SK-N-SH (cell line): ENCODE results near the gene ODAD2. TPM values are rescaled to one million over a fixed set of nuclear protein-coding genes. Genes with fewer than 3 reads are reported as not detected.

Experiments used
- CTCF ChIA-PET: fragments of 300-600, 350-600 bp; formaldehyde crosslinking; extraction: SDS; loops from one replicate; lab custom pipeline; 2021; lab: Yijun Ruan, JAX
- POLR2A ChIA-PET: fragments of 350-600 bp; sonication (Branson Sonifier 250); formaldehyde crosslinking; extraction: SDS; loops from one replicate; lab custom pipeline; 2020; ENCODE audit warnings: antibody characterized with exemption, inconsistent platforms; lab: Yijun Ruan, JAX
- DNase-seq: peaks from one replicate; pipeline ENCODE4 v3.0.0; 2012
- H2AFZ ChIP-seq: fragments of 200-600 bp; sonication (generic); 2 replicates; pipeline ENCODE4 v1.8.1; 2016; ENCODE audit warnings: antibody characterized with exemption, mild to moderate bottlenecking, low read depth
- H3F3A ChIP-seq: fragments of 200-600 bp; sonication (generic); replicated peaks from 2 replicates; pipeline ENCODE3; 2016; ENCODE audit warnings: antibody characterized with exemption, mild to moderate bottlenecking; ENCODE audit not compliant: insufficient read depth
- H3K27ac ChIP-seq, 2 experiments: fragments of 200-500 bp in 1 of 2; fragments of 200-600 bp in 1 of 2; sonication (Bioruptor generic) in 1 of 2; sonication (generic), shearing (Covaris generic) in 1 of 2; 2 replicates each; pipeline versions ENCODE4 v1.5.1 to v1.6.1; 2014 to 2016; ENCODE audit warnings: low read depth in 2 of 2, inconsistent platforms in 1 of 2, low read length in 1 of 2, mild to moderate bottlenecking in 1 of 2, mixed read lengths in 1 of 2
- H3K27me3 ChIP-seq: fragments of 200-600 bp; sonication (generic), shearing (Covaris generic); 2 replicates; pipeline ENCODE4 v1.6.1; 2016; ENCODE audit warnings: mixed run types; ENCODE audit not compliant: insufficient read depth
- H3K36me3 ChIP-seq, 2 experiments: fragments of 200-500 bp in 1 of 2; fragments of 200-600 bp in 1 of 2; sonication (Bioruptor generic) in 1 of 2; sonication (generic) in 1 of 2; replicated peaks in 1 of 2; 2 replicates each; pipeline versions ENCODE3 to v1.5.1; 2014 to 2016; ENCODE audit warnings: low read length in 1 of 2, mild to moderate bottlenecking in 1 of 2; ENCODE audit not compliant: insufficient read depth in 2 of 2, control insufficient read depth in 1 of 2
- H3K4me1 ChIP-seq, 2 experiments: fragments of 200-500 bp in 1 of 2; fragments of 200-600 bp in 1 of 2; sonication (Bioruptor generic) in 1 of 2; sonication (generic), shearing (Covaris generic) in 1 of 2; 2 replicates each; pipeline versions ENCODE4 v1.5.1 to v1.6.1; 2014 to 2016; ENCODE audit warnings: low read depth in 1 of 2, low read length in 1 of 2, mixed run types in 1 of 2; ENCODE audit not compliant: insufficient read depth in 2 of 2, control insufficient read depth in 1 of 2
- H3K4me2 ChIP-seq: fragments of 200-600 bp; sonication (generic), shearing (Covaris generic); 2 replicates; pipeline ENCODE4 v1.6.1; 2017; ENCODE audit warnings: mixed run types
- H3K4me3 ChIP-seq, 2 experiments: fragments of 200-500 bp in 1 of 2; fragments of 200-600 bp in 1 of 2; sonication (Bioruptor generic) in 1 of 2; sonication (generic), shearing (Covaris generic) in 1 of 2; 2 replicates each; pipeline versions ENCODE4 v1.5.1 to v1.8.1; 2014 to 2016; ENCODE audit warnings: low read depth in 2 of 2, inconsistent platforms in 1 of 2, low read length in 1 of 2, mild to moderate bottlenecking in 1 of 2, mixed read lengths in 1 of 2, moderate library complexity in 1 of 2
- H3K79me2 ChIP-seq: fragments of 200-600 bp; sonication (generic); 2 replicates; pipeline ENCODE4 v1.8.1; 2017; ENCODE audit warnings: mild to moderate bottlenecking; ENCODE audit not compliant: insufficient read depth
- H3K9ac ChIP-seq: fragments of 200-600 bp; sonication (generic); 2 replicates; pipeline ENCODE4 v1.6.1; 2017; ENCODE audit warnings: mixed run types
- H3K9me2 ChIP-seq: fragments of 200-600 bp; sonication (generic); 2 replicates; pipeline ENCODE4 v1.6.1; 2017; ENCODE audit warnings: mixed run types
- H3K9me3 ChIP-seq: fragments of 200-600 bp; sonication (generic); 2 replicates; pipeline ENCODE4 v1.6.1; 2017; ENCODE audit warnings: mixed run types, mild to moderate bottlenecking, moderate library complexity
- H4K20me1 ChIP-seq: fragments of 200-600 bp; sonication (generic); 2 replicates; pipeline ENCODE4 v1.6.1; 2017; ENCODE audit warnings: mild to moderate bottlenecking, mixed run types; ENCODE audit not compliant: insufficient read depth
- CTCF ChIP-seq: fragments of 200-600 bp; sonication (generic); IDR thresholded peaks from 2 replicates; pipeline ENCODE4 v1.6.1; 2017; ENCODE audit warnings: antibody characterized with exemption, mild to moderate bottlenecking, moderate library complexity
- EP300 ChIP-seq, 2 experiments: IDR thresholded peaks; 2 replicates each; pipeline versions ENCODE4 v1.4.0 to v1.6.1; 2012; ENCODE audit warnings: borderline replicate concordance in 1 of 2, low read depth in 1 of 2, low read length in 1 of 2
- FOXJ3 ChIP-seq: sonication (generic); formaldehyde crosslinking; IDR thresholded peaks from 2 replicates; pipeline ENCODE4 v1.5.1; 2020; ENCODE audit warnings: mild to moderate bottlenecking, missing genetic modification reagents
- MAX ChIP-seq: IDR thresholded peaks from 2 replicates; pipeline ENCODE4 v1.4.0; 2012; ENCODE audit warnings: low read depth
- NRF1 ChIP-seq: IDR thresholded peaks from 2 replicates; pipeline ENCODE4 v1.6.1; 2012; ENCODE audit warnings: low read depth, mild to moderate bottlenecking, low read length
- PBX3 ChIP-seq: IDR thresholded peaks from 2 replicates; pipeline ENCODE4; 2012
- RFX5 ChIP-seq: IDR thresholded peaks from 2 replicates; pipeline ENCODE4 v1.6.1; 2012; ENCODE audit warnings: mild to moderate bottlenecking, improper control_type of control experiment, low read length
- RXRA ChIP-seq: IDR thresholded peaks from 2 replicates; pipeline ENCODE4 v1.4.0; 2012; ENCODE audit warnings: low read depth, mild to moderate bottlenecking, borderline replicate concordance
- TCF12 ChIP-seq: IDR thresholded peaks from 2 replicates; pipeline ENCODE4 v1.4.0; 2012
- TEAD4 ChIP-seq: IDR thresholded peaks from 2 replicates; pipeline ENCODE4 v1.4.0; 2012; ENCODE audit warnings: mild to moderate bottlenecking, borderline replicate concordance; ENCODE audit not compliant: insufficient read depth
- WGBS: methylation state at CpG from one replicate; pipeline ENCODE4 v1.1.6; 2017; ENCODE audit warnings: low lambda C conversion rate; 5-methylcytosine and 5-hydroxymethylcytosine counted together
- polyA plus RNA-seq, 3 experiments: library from polyadenylated mRNA; depleted of rRNA; stranded (reverse); fragments of >200 nt; gene quantifications; 2 replicates each; pipeline ENCODE4 v1.2.3, GENCODE V29; 2012

The ODAD2 gene
- polyA plus RNA-seq, 1 of the 3 experiments (the other 2 are of a cell fraction) = not detected

- no peak overlapping the region for H3K4me3 ChIP-seq
- H3K27ac ChIP-seq = no peak overlapping the region
- no peaks in the 10 kb centered on the region for H3K9me2 ChIP-seq
- no peaks in the 10 kb centered on the region for H3K36me3 ChIP-seq
- ChIA-PET CTCF (interaction anchor here (1.0 to 1.6 kb wide), 3 partner anchors 14 to 385 kb away, joined by 3 read pairs; no protein-coding TSS in a partner anchor), POLR2A (no interaction called here)
- H3F3A ChIP-seq = no peaks in the 10 kb centered on the region
- no peak for DNase-seq
- H2AFZ ChIP-seq = no peak overlapping the region
- no peak overlapping the region for H3K9ac ChIP-seq
- H3K4me2 ChIP-seq = no peak overlapping the region
- H3K9me3 ChIP-seq = no peaks in the 10 kb centered on the region
- no peaks in the 10 kb centered on the region; the same call in 1 of the 2 replicates for H3K27me3 ChIP-seq
- TF ChIP-seq CTCF (peak; percentile 34; the same call in 1 of the 2 replicates), RFX5 (no peak), RXRA (no peak)
- 0% methylated on average over 1 of the region's 1 CpG for WGBS
- no peaks in the 10 kb centered on the region for H3K79me2 ChIP-seq
- H3K4me1 ChIP-seq = no peaks in the 10 kb centered on the region
- no peaks in the 10 kb centered on the region for H4K20me1 ChIP-seq
These were observed 204.7 kb downstream of the ODAD2 start for GRCh38 chr10:27794157-27794556.

- no peaks in the 10 kb centered on the region for H3K4me1 ChIP-seq
- no peak overlapping the region for H3K9ac ChIP-seq
- peaks cover 7% of the 10 kb centered on the region; the same call in 1 of the 2 replicates for H3K27me3 ChIP-seq
- no peaks in the 10 kb centered on the region for H3K9me2 ChIP-seq
- POLR2A ChIA-PET = no interaction called here
- no peaks in the 10 kb centered on the region for H3K9me3 ChIP-seq
- WGBS = 8% methylated on average over 2 of the region's 2 CpGs
- no peak overlapping the region for H3K4me3 ChIP-seq
- no peak overlapping the region for H3K4me2 ChIP-seq
- H4K20me1 ChIP-seq = no peaks in the 10 kb centered on the region
- TF ChIP-seq EP300 (IDR thresholded peaks at IDR 0.05; ENCODE audit: borderline replicate concordance in 1 of 2, low read depth in 1 of 2, low read length in 1 of 2) = no peak
- TF ChIP-seq FOXJ3 (CRISPR knock-in tag) = no peak
- TF ChIP-seq TEAD4 = no peak
- no peak for TF ChIP-seq PBX3
- TF ChIP-seq MAX = no peak
- no peak for TF ChIP-seq TCF12
- no peak for TF ChIP-seq NRF1
- H3K79me2 ChIP-seq = no peaks in the 10 kb centered on the region
- no peaks in the 10 kb centered on the region for H3K36me3 ChIP-seq
- DNase-seq = no peak
- H3F3A ChIP-seq = no peaks in the 10 kb centered on the region
- CTCF ChIA-PET = no interaction called here
- no peak overlapping the region for H2AFZ ChIP-seq
- H3K27ac ChIP-seq = no peak overlapping the region
These were observed 206.7 kb downstream of the ODAD2 start for GRCh38 chr10:27792216-27792615.
